ENCODE data around the gene RHBDL1.

RHBDL1 gene

DNA sequence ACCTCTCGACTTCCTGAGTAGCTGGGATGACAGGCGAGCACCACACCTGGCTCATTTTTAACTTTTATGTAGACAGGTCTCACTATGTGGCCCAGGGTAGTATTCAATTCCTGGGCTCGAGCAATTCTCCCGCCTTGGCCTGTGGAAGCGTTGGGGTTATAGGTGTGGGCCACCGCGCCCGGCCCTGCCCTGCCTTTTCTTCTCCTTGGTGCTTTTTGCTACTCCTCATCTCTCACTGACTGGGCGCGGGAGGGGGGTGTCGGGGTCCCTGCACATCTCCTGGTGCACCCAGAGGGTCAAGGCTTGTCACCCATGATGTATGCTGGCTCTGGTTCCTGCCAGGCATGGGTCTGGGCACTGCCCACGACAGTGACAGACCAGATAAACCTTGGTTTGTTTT lies 30.9 kb upstream of the RHBDL1 start:
- no peaks in the 10 kb centered on the region for H3K27me3 ChIP-seq
- no peaks in the 10 kb centered on the region for H3K9me3 ChIP-seq
- no peak overlapping the region for H3K9ac ChIP-seq
- H3K4me2 ChIP-seq = no peak overlapping the region
- peaks cover 17% of the 10 kb centered on the region for H3K36me3 ChIP-seq
- H4K20me1 ChIP-seq = peaks cover 58% of the 10 kb centered on the region
- no peak overlapping the region for H3K4me3 ChIP-seq
- no peak for TF ChIP-seq Cebpa-rat (IDR thresholded peaks at IDR 0.05)
- H3K27ac ChIP-seq = no peak overlapping the region
- H3K4me1 ChIP-seq = peaks cover 80% of the 10 kb centered on the region

DNA sequence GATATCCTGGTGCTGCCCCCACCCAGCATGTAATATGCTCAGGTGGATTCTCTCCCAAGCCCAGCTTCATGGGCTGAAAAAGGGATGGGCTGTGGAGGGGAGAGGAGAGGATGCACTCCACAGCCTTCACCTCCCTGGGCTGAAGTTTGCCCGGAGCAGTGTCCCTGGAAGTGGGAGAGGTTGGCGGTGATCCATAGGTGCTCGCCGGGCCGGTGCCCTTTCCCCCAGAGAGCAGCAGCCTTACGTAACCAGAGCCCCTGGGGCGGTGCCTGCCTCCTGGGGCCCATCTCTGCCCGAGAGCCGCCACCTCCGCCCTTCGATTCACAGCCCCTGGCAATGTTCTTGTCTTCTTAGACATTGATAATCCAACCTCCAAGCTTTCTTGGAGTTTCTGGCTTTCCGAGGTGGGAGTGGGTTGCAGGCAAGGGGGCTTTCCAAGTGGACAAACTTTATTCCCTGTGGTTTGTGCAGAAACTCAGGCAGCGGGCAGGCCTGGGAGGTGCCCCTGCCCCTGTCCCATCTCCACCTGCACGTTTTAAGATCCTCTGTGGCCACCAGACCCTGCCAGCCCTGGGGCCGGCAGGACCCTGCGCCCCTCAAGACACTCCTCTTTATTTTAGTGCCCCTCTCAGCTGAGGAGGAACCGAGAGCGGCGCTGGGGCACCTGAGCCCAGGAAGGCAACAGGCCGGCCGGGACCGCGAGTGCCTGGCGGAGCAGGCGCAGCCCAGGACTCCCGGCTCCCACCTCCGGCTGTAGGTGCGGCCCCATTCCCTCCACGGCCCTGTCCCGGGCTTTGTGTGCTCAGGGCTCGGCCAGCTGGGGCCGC lies 29.4 kb upstream of the RHBDL1 start:
- peaks cover 17% of the 10 kb centered on the region for H3K36me3 ChIP-seq
- H3K9ac ChIP-seq = 0 out of 2 replicates have a peak overlapping the region, but pooled peaks have one; percentile 15
- no peak overlapping the region for H3K4me3 ChIP-seq
- H3K4me2 ChIP-seq = 0 out of 2 replicates have a peak overlapping the region, but pooled peaks have one; percentile 91
- peak overlapping the region; percentile 31; the same call in 1 of the 2 replicates for H3K27ac ChIP-seq
- no peaks in the 10 kb centered on the region for H3K9me3 ChIP-seq
- H3K4me1 ChIP-seq = peaks cover 76% of the 10 kb centered on the region
- no peak for TF ChIP-seq Cebpa-rat (IDR thresholded peaks at IDR 0.05)
- no peaks in the 10 kb centered on the region for H3K27me3 ChIP-seq
- H4K20me1 ChIP-seq = peaks cover 58% of the 10 kb centered on the region

DNA sequence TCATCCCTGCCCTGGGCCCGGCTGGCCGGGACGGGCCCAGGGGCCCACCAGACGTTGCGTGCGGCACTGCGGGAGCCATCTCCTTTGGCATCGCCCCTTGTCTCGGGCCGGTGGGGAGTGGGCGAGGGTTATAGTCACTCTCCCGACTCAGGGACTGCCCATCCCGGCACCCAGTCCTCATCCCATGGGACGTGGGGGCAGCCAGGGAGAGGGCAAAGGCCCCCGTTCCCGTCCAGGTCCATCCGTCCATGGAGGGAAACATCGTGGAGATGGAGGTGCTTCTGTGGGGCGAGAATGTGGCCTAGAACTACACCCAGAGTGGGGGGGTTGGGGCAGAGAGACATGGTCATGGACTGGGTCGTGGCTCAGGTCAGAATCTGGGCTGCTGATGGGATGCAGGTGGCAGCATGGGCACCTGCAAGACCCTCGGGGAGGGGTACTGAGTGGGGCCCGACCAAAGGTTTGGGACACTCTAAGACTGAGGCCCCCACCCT lies 28.7 kb upstream of the RHBDL1 start:
- Histone ChIP-seq H3K27ac (no peak overlapping the region), H3K4me3 (no peak overlapping the region), H3K27me3 (no peaks in the 10 kb centered on the region), H3K9me3 (no peaks in the 10 kb centered on the region), H3K9ac (0 out of 2 replicates have a peak overlapping the region, but pooled peaks have one; percentile 15), H3K4me2 (peak overlapping the region; percentile 91), H3K4me1 (peaks cover 73% of the 10 kb centered on the region), H3K36me3 (peaks cover 20% of the 10 kb centered on the region), H4K20me1 (peaks cover 58% of the 10 kb centered on the region)
- TF ChIP-seq Cebpa-rat (IDR thresholded peaks at IDR 0.05) = no peak

DNA sequence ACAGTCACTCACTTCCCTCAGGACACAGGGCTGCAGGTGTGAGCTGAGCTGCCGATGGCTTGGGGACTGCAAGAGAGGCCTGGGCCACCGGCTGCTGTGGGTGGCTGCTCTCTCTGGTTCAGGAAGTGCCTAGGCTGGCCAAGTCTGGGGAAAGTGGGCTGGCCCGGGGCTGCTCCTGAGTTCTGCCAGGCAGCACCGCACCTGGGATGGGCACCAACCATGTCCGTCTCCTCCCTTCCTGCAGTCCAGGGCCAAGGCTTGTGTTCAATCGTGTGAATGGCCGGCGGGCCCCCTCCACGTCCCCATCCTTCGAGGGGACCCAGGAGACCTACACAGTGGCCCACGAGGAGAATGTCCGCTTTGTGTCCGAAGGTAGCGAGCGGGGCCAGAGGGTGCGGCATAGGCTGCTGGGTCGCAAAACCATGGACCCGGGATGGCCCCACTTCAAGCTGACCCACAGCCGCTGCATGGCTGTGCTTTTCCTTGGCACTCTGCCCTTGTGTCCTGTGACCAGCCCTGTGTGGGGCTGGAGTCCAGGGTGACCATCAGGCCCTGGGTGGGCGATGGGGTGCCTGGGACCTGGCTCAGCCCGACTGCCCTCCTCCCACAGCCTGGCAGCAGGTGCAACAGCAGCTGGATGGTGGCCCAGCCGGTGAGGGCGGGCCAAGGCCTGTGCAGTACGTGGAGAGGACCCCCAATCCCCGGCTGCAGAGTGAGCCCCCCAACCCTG lies 28.1 kb upstream of the RHBDL1 start:
- Histone ChIP-seq H3K4me3 (no peak overlapping the region), H3K27me3 (no peaks in the 10 kb centered on the region), H3K4me1 (peaks cover 72% of the 10 kb centered on the region), H3K9me3 (no peaks in the 10 kb centered on the region), H4K20me1 (peaks cover 58% of the 10 kb centered on the region), H3K4me2 (peak overlapping the region; percentile 91), H3K27ac (no peak overlapping the region), H3K36me3 (peaks cover 27% of the 10 kb centered on the region), H3K9ac (0 out of 2 replicates have a peak overlapping the region, but pooled peaks have one; percentile 15)
- TF ChIP-seq Cebpa-rat (IDR thresholded peaks at IDR 0.05) = no peak

DNA sequence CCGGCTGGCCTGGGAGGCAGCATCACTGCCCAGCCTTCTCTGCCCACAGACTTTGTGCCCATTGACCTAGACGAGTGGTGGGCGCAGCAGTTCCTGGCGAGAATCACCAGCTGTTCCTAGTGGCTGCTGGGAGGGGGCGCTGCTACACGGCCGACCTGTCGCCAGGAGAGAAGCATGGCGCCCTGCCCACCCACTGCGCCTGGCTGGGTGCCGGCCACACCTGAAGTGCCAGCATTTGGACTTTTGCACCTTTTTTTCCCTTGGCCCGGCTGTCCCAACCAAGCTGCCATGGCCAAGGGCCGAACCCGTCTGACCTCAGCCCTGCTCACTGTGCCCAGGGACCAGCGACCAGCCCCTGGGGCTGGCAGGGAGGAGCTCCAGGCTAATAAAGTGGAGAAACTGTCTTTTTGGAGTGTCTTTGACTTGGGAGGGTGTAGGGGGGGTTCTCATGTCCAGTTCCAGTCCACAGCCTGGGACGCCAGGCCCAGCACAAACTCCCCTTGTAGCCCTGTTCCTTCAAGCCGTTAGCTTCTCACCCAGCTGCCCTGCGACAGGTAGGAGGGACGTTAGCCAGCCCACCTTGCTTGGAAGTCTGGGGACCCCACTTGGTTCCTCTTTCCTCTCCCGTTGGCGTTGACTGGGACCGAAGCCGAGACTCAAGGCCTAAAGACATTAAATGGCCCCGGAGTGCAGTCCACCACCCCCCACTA lies 27.2 kb upstream of the RHBDL1 start:
- Histone ChIP-seq H3K36me3 (peaks cover 35% of the 10 kb centered on the region), H3K4me2 (peak overlapping the region; percentile 91), H3K27me3 (no peaks in the 10 kb centered on the region), H3K4me1 (peaks cover 64% of the 10 kb centered on the region), H3K4me3 (peak overlapping the region; percentile 86), H3K9ac (peak overlapping the region; percentile 88), H3K27ac (peak overlapping the region; percentile 88), H4K20me1 (peaks cover 50% of the 10 kb centered on the region), H3K9me3 (no peaks in the 10 kb centered on the region)
- no peak for TF ChIP-seq Cebpa-rat (IDR thresholded peaks at IDR 0.05)

DNA sequence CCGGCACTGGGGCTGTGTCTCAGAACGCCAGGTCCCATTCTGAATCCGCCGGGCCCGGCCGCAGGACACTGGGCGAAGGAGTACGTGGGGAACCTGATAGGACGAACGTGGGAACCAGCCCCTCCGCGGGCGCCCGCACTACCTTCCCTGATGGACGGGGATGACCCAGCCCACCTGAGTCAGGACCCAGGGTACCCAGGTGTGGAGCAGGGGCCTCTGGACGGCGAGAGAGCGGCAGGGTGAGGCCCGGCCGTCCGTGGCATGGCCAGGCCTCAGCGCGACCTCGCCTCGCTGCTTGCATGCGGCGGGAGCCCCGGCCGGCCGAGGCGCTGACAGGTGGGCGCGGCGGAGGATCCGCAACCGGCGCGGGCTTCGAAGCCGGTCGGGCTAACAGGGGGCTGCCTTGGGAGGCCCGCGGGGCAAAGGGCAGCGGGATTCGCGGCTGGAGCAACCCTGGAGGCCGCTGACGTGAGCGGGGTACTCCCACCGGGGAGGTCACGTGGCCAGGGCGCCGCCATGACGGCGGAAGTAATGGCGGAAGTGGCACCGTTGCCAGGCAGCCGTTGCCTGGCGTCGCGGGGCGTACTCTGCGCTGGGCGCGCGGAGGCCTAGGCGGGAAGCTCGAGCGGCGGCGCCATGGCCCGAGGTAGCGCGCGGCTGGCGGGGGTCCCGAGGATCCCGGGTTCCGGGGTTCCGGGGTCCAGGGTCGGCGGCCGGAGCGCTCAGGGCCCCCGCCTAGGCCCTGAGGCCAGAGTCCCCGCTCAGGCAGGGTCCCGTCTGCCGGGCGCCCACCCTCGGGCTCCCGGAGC lies 26.5 kb upstream of the RHBDL1 start, which contains the start of gene WDR90:
TSS of gene WDR90 (plus strand) at position 585 of the 809 bp plus-strand sequence. CDS start at position 637, 52 bp downstream.
- Histone ChIP-seq H3K27me3 (no peaks in the 10 kb centered on the region), H3K4me1 (peaks cover 56% of the 10 kb centered on the region), H4K20me1 (peaks cover 43% of the 10 kb centered on the region), H3K4me3 (peak within 1 kb of the TSS; percentile 86), H3K27ac (peak within 1 kb of the TSS; percentile 88), H3K9me3 (no peaks in the 10 kb centered on the region), H3K4me2 (peak within 1 kb of the TSS; percentile 91), H3K9ac (peak within 1 kb of the TSS; percentile 88), H3K36me3 (peaks cover 43% of the 10 kb centered on the region)
- no peak for TF ChIP-seq Cebpa-rat (IDR thresholded peaks at IDR 0.05)

DNA sequence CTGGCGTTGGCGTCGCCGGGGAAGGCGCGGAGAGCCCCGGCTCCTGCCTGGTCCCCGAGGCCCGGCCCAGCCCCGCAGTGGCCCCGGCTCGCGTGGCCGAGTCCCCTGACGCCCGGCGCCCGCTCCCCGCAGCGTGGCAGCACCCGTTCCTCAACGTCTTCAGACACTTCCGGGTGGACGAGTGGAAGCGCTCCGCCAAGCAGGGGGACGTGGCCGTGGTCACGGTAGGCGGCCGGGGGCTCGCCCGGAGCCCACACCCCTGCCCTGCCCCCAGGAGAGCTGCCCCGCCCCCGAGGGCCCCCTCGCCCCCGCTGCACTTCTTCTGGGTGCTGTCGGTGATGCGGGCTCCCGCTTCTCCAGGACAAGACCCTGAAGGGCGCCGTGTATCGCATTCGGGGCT lies 25.8 kb upstream of the RHBDL1 start:
- no peak for TF ChIP-seq Cebpa-rat (IDR thresholded peaks at IDR 0.05)
- peaks cover 50% of the 10 kb centered on the region for H3K4me1 ChIP-seq
- H3K36me3 ChIP-seq = peaks cover 46% of the 10 kb centered on the region
- H4K20me1 ChIP-seq = peaks cover 36% of the 10 kb centered on the region
- peak overlapping the region; percentile 86 for H3K4me3 ChIP-seq
- H3K9ac ChIP-seq = peak overlapping the region; percentile 88
- no peaks in the 10 kb centered on the region for H3K9me3 ChIP-seq
- peak overlapping the region; percentile 88 for H3K27ac ChIP-seq
- H3K4me2 ChIP-seq = peak overlapping the region; percentile 91
- no peaks in the 10 kb centered on the region for H3K27me3 ChIP-seq

DNA sequence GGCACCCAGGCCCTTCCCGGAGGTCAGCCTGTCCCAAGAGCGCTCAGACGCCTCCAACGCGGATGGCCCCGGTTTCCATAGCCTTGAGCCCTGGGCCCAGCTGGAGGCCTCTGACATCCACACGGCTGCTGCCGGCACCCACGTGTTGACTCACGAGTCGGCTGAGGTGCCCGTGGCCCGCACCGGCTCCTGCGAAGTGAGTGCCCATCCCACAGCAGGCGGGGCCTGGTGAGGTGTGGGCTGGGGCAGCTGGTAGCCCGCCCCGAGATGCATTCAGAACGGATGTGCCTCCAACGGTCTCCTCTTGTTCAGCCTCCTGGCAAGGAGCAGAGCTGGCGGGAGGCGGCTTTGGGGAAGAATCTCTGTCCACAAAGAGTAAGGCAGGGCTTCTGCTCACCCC lies 23.6 kb upstream of the RHBDL1 start:
- no peak overlapping the region for H3K9ac ChIP-seq
- H3K27me3 ChIP-seq = no peaks in the 10 kb centered on the region
- H3K4me3 ChIP-seq = no peak overlapping the region
- H3K27ac ChIP-seq = no peak overlapping the region
- H3K4me1 ChIP-seq = peaks cover 31% of the 10 kb centered on the region
- H3K9me3 ChIP-seq = no peaks in the 10 kb centered on the region
- peaks cover 57% of the 10 kb centered on the region for H3K36me3 ChIP-seq
- no peak overlapping the region for H3K4me2 ChIP-seq
- peaks cover 15% of the 10 kb centered on the region for H4K20me1 ChIP-seq
- no peak for TF ChIP-seq Cebpa-rat (IDR thresholded peaks at IDR 0.05)
